OCI-LY1 (cell line): ENCODE data around the gene RALBP1.

Source experiments
- CTCF ChIP-seq: fragments of 200-600 bp; sonication (generic), shearing (Covaris generic); IDR thresholded peaks from 2 replicates; pipeline ENCODE4 v1.5.1; 2017; ENCODE audit warnings: mild to moderate bottlenecking, antibody characterized with exemption, low read length, moderate library complexity, mixed read lengths
- EZH2 ChIP-seq: fragments of 200-600 bp; sonication (generic), shearing (Covaris generic); IDR thresholded peaks from 2 replicates; pipeline ENCODE4 v1.8.0; 2017; ENCODE audit warnings: borderline replicate concordance, mixed run types, mild to moderate bottlenecking, antibody characterized with exemption, low read length, moderate library complexity, mixed read lengths

- TF ChIP-seq CTCF: no peak
- TF ChIP-seq EZH2: no peak
These were observed 67.6 kb downstream of the RALBP1 start for GRCh38 chr18:9542924-9543323.
